ENCODE results near the gene PPP1R3G.

DNA sequence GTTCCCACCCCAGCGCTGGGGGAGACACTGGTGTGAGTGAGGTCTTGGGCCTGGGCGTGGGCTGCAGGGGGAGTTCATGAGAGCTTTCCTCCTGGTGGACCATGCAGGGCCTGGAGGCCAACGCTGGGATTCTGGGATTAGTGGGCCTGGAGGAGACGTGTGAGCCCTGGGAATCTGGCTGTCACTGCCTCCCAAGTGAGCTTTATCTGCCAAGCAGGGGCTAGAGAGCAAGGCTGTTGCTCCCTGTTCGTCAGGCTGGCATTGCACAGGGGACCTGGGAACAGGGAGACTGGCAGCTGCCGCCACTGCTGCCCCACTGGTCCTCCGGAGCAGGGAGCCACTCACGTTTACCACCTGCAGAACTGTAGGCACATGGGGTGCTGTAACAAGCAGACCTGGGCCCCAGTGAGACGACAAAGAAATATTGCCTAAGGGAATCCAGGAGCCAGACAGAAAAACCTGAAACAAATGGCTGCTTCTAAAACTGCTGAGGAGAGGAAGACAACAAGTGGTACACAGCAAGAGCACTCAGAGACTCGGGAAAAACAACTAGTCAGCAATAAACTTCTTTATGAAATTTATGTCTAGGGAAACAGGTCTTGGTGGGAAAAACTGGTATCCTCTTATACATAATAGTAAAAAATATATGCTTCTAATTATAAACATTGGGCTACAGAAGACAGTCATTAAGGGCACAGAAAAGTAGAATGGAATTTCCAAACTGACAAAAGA lies 45.2 kb downstream of the PPP1R3G start:
- TF ChIP-seq CTCF (IDR thresholded peaks at IDR 0.05) = no peak
- TF ChIP-seq POLR2AphosphoS5 (IDR thresholded peaks at IDR 0.05; ENCODE audit: insufficient read depth in 1 of 2, low read depth in 1 of 2) = no peak
- TF ChIP-seq POLR2A (IDR thresholded peaks at IDR 0.05) = no peak

All from vagina (tissue), 2 donors.